ENCODE results near the gene PLLP. TPM values are rescaled to one million over a fixed set of nuclear protein-coding genes. Genes with fewer than 3 reads are reported as not detected.
"Not testable (repeated sequence)": the region's sequence is repeated elsewhere in the genome, so short reads cannot be mapped to it uniquely, and the experiment has no call there.

Gene PLLP
- polyA plus RNA-seq, 5 donors: 3.2 to 7.5 (median 5.4) TPM

DNA sequence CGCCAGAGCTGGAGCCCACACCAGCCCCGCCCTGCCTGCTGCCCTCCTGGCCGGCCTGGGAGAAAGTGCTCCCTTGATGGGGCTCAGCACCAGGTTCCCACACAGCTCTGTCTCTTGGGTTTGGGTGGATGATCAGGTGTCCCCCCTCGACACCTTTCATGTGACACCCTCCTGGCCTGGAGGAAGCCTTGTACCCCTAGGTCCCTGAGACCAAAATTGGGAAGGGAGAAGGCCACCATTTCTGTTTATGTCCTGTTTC, 19.4 kb upstream of the PLLP start:
- DNase-seq: no peak

DNA sequence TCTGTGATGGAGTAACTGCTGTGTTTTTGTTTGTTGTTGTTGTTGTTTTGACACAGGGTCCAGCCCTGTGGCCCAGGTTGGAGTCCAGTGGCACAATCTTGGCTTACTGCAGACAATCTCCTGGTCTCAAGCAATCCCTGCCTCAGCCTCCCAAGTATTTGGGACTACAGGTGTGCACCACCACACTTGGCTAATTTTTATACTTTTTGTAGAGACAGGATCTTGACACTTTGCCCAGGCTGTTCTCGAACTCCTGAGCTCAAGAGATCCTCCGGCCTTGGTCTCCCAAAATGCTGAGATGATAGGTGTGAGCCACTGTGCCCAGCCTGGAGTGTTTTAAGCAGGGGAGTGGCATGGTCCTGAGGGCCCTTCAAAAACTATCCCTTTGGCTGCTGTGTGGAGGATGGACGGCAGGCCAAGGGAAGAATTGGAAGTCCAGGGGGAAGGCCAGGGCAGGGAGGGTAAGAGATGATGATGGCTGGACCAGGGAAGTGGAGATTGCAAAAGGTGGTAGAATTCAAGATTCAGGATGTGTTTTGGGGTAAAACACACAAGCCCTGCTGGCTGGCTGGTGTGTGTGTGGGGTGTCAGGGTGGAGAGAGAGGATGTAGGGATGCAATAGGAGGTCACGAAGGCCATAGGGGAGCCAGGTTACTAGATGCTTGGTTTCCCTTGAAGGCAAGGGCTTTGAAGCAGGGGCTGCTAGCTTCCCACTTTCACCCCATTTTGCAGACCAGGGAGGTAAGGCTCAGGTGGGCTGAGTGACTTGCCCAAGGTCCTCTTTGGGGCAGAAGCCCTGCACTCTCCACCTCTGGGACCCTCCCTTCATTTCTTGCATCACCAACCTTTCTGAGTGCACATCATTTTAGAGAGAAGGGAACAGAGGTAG, 18.8 kb upstream of the PLLP start:
- no peak for DNase-seq

DNA sequence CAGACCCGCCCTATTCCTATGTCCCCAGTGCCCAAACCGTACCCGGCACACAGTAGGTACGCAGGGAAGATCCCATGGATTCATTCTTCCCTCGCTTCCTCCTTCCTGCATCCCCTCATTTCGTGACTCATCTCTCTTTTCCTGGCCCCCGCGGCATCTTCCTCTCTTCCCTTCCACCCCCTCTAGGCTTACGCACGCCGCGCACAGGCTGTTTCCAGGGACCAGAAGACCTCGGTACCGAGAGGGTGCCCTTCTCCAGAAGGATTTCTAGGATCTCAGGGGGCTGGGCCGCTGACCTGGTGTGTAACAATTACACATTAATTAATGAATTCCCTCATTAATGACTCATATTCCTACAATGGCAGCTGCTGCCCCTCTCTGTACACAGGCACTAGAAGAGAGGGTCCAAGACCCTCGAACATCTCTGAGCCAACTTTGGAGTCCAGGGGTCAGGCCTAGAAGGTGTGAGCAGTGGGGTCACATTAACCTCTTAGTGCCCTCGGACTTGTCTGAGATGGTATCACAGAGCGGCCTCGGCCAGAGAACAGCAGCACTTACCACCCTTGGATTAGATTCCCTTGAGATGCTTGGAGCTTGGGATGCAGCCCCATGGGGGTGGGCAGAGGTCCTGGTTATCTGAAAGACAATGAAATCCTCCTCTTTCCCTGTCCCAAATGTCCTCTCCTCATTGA, 16.8 kb upstream of the PLLP start:
- no peak for DNase-seq

DNA sequence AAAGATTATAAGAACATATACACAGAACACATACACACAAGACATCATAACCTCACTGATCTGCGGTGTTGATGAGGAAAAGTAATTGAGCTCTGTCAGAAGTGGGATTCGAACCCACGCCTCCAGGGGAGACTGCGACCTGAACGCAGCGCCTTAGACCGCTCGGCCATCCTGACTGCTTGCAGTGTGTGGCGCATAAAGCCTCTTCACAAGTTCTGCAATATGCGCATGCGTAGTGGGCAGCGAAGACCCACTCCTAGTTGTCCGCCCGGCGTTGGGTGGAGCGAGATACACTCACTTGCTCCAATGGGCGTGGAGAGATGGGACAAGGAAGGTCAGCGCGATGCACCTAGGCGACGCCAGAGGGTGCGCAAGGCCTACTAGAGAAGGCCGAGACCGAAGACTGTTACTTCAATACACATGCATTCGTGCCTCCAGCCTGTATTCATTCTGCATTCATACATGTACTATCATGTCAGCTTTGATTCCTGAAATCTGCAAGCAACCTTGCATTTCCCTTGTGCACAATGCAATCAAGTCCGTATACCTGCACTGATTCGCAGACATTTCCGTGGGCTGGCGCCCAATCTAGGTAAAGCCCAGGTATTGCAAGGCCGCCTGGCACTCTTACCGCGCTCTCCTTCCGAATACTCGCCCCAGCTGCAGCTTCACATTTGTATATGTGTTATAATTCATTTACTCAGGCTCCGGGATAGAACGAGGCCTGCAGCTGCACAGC, 16.1 kb upstream of the PLLP start:
- DNase-seq: peak; percentile 99 to 100

DNA sequence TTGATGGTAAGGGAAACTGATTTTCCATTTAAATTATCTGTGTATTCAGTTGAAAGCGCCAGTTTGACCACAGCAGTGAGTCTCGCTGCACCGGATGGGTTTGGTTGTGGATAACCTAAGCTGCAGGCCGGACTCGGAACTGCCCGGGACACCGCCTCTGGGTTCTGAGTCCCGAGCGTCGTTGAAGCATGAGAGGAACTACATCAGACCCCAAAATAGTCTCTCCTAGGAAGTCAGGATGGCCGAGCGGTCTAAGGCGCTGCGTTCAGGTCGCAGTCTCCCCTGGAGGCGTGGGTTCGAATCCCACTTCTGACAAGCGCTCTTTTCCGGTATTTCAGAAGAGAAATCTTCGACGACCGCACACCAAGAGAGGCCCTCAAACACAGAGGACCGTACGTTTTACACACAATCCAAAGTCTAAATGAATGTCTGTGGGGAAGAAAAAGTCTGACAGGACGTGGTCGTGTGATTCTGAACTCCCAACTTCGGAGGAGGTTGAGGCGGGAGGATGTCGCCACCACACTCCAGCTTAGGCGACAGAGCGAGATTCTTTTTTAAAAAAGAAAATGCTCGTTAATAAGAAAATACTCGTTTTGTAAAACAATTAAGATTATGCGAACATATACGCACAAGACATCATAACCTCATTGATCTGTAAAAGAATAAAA, 15.4 kb upstream of the PLLP start:
- peak; percentile 90 to 96 for DNase-seq

DNA sequence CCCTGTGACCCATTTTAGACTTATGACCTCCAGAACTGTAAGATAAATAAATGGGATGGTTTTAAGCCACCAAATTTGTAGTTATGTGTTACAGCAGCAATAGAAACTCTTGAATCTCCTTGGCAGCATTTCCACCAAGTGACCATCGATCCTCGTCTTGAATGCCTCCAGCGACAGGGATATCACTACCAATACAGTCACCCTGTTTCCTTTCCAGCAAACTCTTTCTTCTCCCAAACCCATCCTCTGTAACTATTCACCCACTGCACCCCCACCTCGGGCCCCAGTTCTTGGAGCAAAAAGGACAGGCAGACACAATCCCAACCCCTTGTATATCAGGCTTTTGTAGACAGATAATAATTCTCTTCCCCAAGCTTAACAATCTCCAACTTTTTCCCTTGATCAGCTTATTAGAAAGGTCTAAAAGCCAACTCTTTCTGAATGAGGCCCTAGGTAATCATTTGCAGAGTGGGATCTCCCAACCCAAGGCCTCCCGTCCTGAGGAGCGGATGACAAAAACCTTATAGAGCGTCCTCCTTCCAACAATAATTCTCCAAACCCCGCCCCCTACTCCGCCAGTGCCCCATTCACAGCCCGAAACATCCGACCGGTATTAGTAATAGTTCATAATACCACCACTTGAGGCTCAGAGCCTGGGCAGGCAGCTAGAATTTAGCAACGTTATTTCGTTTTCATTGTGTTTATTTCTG, 14.7 kb upstream of the PLLP start:
- DNase-seq: no peak

DNA sequence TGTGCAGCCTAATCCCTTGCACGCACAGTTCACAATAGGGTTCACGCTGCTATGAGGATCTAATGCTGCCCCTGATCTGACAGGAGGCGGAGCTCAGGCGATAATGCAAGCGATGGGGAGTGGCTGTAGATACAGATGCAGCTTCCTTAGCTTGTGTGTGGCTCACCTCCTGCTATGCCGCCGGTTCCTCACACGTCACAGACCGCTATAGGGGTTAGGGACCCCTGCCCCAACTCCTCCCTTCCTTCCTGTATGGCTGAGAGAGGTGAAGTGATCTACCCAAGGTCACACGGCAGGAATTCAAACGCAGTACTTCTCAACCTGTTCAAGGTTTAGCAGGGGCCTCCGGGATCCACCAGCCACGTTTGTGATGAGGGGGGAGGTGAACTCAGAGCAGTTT, 13.4 kb upstream of the PLLP start:
- no peak for DNase-seq

DNA sequence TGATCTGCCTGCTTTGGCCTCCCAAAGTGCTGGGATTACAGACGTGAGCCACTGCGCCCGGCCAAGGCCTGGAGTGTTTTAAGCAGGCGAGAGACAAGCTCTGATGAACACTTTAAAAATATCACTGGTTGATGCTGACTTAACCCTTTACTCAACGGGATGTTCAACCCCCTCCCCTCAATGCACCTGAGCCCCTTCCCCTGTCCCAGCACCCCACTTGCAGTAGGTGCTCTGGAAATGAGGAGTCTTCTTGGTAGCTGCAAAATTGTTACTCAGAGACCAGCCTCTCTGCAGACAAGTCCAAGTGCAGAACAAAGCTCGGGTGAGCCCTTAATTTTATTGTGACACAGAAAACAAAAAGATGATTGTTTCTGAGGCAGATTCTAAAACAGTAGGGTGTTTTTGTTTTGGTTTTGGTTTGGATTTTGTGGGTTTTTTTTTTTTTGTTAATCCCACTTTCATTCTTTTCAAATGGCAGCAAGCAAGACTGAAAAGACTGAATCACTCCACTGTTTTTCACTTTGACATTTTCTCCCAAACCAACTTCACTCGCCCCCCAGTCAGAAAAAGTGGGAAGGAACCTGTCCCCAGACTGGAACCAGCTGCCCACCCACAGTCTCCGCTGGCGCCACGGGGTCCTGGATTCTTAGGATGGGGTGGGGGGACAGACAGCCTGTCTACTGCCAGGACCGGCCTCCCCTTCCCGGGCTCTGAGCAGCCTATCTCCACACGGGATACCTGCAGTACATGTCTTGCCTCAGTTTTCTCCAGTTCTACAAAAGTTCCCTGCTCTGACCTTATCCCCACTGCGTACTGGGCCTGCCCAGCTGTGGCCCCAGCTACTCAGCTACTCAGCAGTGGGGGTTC, 5.2 kb upstream of the PLLP start:
- DNase-seq: no peak

DNA sequence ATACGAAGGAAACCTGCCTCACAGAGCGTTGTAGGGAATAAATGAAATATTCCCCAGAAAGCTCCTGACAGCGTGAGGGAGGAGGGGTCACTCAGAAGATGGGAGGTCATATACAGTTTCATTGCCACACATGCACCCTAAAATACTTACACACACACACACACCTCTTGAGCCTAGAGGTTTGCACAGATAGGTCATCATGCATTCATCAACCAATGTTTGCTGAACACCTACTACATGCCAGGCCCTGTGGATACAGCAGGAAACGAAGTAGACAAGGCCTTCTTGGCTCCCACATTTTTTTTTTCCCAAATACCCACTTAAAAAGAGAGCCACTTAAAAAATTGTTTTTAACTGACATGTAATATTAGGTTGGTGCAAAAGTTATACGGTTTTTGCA, 907 bp upstream of the PLLP start:
- DNase-seq: no peak

DNA sequence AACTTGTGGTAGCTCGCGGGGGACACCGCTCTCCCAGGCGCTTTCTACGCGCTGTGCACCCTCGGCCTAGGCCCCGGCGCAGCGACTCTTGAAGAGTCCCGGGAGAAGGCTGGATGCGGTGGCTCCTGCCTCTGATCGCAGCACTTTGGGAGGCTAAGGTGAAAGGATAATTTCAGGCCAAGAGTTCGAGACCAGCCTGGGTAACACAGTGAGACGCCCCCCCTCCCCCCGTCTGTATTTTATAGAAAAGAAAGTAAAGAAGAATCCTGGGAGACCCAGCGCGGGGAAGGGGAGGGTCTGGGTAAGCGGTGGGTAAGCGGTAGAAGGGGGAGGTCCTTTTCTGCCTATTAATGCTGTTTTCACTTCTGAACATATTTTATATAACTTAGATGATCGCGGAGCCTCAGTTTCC, 486 bp upstream of the PLLP start:
- DNase-seq: no peak

DNA sequence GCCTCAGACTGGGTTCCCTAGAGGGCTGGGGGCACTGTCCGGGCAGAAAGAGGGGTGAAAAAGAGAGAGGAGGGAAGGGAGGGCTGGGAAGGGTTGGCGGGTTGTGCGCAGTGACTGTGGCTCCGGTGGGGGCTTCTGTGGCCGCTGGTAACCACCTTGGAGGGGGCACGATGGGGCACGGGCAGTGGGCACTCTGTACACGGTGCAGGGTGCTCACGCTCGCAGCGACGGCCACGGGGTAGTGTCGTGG, 588 bp downstream of the PLLP start:
- DNase-seq: no peak

DNA sequence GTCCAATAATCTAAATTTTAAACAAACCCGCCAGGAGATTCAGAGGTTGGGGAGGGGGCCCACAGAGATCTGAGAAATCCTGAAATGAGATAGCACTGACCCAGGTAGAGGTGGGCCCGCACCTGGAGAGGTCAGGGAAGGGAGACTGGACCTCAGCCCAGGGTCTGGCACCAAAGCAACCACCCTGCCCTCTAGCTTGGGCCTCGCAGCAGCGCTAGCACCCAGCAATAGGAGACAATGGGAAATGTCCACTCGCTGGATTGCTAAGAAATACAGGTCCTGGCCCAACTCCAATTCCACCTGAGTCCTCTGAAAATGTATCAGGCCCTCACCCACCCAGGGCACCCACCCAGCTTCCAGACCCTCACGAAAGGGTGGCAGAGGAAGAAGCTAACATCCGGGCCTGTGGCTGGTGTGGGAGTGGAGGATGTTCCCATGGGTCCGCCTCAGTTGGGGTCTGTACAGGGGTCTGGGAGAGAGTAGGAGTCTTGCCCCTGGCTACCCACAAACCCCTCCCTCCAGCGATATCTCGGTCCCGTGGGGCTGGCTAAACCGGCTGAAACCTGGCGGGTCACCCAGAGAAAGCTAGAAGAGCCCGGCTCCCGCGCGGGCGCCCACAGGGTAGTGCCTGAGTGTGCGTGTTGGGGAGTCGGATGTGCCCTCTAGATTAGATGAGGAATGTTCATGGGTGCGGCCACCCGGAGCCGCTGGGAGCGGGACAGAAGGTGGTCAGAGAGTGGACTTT, 1.1 kb downstream of the PLLP start:
- no peak for DNase-seq

DNA sequence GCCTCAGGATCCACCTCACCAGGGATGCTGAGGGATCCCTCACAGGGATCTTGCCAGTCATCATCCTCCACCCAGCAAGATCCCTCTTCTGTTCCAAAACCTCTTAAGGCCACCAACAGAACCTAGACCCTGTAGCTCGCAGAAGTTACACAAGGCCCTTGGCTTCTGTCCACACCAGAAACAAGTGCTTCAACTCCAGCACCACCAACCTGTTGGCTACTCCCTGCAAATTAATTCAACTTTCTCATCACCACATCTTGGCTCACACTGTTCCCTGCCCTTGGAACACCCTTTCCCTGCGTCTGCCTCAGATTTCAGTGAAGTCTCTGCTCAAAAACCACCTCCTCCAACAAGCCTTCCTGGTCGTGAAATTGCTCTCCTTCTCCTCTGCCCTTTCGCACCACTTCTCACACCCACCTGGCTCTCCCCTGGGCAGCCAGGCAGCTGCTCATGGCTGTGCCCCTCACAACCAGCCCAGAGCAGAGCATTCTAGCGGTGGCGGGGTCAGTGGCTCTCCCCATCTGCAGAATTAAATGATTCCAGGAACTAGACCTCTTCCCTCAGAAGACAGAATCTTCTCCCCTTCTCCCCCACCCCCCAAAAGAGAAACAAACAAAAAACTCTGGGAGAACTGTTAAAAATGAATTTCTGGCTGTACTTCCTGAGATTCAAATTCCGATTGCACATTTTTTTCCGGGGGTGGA, 1.8 kb downstream of the PLLP start:
- no peak for DNase-seq

DNA sequence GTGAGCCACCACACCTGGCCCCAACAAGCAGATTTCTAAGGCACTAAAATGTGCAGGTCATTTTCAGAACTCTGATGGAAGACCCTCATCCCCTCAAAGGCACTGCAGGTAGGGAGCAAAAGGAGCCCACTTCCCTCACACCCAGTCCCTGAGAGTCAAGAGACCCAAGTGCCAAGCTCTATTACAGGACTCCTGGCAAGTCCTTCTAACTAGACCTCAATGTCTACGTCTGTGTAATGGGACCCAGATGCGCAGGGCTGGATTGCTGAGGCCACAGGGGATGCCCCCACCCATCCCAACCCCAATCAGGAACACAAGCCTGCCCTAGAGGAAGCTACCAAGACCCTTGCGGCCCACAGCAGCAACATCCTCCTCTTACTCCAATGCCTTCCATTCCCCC, 2.7 kb downstream of the PLLP start:
- no peak for DNase-seq

DNA sequence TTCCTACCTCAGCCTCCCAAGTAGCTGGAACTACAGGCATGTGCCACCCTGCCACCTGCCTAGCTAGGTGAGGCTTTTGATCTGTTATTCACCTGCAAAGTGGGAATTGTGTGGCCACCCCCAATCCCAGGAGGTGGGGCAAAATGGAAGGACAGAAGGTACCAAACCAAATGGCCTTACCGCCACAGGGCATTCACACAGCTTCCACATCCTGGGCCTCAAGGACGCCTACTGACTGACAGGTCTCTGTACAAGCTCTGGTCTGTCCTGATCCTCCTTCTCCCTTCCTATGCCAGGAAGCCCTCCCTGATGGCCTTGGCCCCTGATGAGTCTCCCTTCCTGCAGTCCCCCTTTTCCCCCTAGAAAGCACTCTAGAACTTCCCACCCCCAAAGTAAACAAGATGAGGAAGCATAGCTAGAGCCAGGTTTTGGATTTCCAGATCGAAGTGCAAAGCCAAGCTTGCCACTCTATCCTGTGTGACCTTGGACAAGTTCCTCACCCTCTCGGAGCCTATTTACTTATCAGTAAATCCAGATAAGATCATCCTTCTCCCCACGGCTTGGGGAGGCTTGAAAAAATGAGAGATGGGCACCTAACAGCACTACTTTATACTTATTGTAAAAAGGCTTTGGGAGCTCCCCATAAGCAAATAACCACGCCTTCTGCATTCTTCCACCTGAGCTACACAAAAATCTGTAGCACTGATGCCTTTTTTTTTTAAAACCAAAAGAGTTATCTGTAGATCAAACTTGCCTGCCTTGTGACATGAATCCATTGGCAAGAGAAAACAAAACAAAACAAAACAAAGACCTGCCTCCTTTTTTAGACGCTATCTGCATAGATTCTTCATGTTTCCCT, 4.5 kb downstream of the PLLP start:
- no peak for DNase-seq

DNA sequence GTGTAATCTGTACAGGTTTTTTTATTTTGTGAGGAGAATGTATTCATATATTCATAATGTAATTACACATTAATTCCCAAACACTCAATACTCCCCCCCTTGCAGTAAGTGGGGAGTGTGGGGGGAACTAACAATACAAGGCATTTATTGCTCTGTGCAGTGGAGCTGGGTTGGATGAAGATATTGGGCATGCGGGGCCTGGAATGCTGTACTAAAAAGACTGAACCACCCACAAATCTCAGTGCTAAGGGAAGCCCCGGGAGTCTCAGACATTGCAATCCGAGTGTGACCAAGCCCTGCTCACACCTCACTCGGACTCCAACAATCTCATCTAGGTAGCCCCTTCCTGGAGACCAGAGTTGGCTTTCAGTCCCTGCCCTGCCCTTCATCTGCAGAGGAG, 6.0 kb downstream of the PLLP start:
- DNase-seq: no peak

DNA sequence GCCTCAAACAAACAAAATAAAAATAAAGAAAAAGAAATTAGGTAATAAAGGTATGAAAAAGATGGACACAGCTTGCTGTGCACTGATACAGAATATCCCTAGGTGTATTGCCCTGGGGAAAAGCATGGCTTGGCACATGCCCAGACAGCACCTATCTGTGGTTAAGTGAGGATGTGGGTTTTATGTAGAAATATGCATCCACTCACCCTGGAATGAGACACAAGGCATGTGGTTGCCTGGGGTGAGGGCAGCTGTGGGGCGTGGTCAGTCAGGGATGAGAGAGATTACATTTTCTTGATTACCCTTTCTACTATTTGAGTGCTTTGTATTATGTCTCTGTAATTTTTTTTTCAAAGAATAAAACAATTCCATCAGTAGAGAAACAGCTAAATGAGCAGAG, 6.9 kb downstream of the PLLP start:
- no peak for DNase-seq

DNA sequence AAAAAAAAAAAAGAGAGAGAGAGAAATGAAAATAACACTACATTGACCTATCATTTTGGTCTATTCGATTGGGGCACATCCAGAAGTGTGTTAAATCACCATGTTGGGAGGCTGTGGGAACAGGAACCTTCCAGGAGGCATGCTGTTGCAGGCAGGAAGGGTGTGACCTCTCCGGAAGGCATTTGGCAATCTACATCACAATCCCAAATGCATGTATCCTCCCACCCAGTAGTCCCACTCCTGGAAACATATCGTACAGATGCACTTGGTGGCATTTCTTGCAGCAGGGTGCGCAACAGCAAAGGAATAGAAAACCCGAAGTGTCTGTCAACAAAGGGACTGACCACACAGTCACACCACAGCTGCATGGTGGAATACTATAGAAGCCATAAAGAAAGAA, 7.9 kb downstream of the PLLP start:
- no peak for DNase-seq

DNA sequence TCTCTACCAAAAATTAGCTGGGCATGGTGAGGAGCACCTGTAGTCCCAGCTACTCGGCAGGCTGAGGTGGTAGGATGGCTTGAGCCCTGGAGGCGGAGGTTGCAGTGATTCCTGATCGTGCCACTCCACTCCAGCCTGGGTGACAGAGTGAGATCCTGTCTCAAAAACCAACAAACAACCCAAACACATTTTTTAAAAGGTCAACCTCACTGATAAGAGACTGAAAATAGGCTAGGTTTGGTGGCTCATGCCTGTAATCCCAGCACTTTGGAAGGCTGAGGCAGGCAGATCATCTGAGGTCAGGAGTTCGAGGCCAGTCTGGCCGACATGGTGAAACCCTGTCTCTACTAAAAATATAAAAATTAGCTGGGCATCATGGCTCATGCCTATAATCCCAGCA, 8.5 kb downstream of the PLLP start:
- not testable (repeated sequence) for DNase-seq
